ENCODE results near the gene OR7A5.
"Not testable (repeated sequence)": the region's sequence is repeated elsewhere in the genome, so short reads cannot be mapped to it uniquely, and the experiment has no call there.

Gene OR7A5

DNA sequence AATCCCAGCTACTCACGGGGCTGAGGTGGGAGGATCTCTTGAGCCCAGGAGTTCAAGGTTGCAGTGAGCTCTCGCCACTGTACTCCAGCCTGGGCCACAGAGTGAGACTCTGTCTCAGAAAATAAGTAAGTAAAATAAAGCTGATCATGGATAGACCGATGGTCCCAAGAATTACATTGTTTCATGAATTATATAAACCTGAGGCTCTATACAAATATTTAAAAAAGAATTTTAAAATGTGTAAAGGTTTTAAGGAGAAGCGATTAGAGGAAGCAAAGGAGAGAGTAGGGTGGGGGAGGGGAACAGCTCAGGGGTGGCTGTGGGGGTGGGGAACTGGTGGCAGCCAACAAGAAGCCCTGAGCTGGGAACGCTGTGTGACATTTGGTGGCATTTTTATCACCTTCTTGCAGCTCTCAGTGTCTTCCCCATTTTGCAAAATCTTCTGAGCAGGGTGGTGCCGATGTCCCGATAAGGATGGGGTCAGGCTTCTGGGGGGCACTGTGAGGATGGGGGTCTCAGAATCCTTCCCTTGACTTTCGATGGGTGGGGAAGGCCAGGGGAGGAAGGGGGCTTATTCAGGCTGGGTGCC, 51.5 kb downstream of the OR7A5 start:
- DNase-seq = not testable (repeated sequence)

DNA sequence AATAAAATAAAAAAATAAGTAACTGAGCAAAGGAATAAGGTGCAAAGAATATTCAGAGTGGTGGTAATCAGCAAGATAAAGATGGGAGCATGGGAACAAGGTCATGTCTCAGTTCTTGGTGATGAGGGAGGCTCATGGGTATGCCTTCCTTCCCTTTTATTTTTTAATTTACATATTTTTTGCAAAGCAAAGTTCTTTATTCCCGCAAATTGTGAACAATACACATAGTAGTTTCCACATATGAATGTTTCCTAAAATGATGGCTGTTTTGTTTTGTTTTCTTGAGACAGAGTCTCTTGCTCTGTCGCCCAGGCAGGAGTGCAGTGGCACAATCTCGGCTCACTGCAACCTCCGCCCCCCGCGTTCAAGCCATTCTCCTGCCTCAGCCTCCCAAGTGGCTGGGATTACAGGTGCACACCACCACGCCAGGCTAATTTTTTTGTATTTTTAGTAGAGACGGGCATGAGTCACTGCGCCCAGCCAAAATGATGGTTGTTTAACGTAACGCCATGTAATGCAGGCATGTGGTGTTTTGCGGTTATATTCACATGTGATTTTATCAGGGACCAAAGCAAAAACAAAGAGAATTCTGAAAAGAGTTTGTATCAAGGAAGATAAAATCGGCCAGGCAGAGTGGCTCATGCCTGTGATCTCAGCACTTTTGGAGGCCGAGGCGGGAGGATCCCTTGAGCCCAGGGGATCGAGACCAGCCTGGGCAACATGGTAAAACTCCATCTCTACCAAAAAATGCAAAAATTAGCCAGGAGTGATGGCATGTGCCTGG, 52.2 kb downstream of the OR7A5 start:
- DNase-seq = no peak

GRCh38 chr19:14781713-14782536, 53.1 kb downstream of the OR7A5 start:
- not testable (repeated sequence) for DNase-seq

- DNase-seq = not testable (repeated sequence)
Observed at GRCh38 chr19:14780622-14781225, 54.3 kb downstream of the OR7A5 start.

DNA sequence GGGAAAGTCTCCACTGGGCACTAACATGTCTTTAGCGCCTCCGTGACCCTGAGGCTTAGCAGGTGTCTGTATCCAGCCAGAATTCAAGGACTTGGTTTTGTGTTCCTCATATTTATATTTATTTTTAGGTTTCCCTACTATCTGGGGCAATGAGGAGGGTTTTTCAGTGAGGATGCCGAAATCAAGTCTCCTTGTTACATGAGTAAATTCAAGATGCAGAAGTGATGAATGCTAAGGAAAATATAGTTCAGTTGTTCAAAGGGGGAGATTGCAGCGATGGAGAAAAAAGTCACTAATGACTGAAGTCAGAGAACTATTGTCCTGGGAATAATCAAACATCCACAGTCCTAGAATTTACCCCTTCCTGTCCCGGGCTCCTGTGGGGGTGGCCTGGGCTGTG, 55.8 kb downstream of the OR7A5 start:
- no peak for DNase-seq

DNA sequence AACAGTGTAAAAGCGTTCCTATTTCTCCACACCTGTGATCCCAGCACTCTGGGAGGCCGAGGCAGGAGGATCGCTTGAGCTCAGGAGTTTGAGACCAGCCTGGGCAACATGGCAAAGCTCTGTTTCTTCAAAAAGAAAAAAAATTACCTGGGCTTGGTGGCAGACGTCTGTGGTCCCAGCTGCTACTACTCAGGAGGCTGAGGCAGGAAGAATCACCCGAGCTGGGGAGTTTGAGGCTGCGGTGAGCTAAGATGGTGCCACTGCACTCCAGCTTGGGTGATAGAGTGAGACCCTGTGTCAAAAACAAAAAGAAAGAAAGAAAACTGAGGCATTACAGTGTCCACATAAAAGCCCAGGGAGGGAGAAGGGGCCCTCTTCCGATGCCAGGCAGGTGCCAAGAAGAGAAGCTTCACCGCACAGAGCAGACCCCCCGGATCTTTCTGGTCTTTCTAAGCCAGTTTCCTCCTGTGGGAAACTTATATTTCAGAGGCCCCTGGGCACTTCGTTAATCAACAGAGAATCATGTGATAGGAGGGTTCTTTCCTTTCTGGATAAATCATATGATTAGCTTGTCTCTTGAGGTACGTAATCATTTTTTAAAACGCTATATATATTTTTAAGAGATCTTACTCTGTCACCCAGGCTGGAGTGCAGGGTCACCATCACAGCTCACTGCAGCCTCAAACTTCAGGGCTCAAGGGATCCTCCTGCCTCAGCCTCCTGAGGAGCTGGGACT, 56.7 kb downstream of the OR7A5 start, which contains the start of gene ADGRE2:
ADGRE2 (minus strand) TSS at position 451 of the 736 bp plus-strand sequence. CDS start 1,804 bp downstream, outside the sequence.
- DNase-seq = not testable (repeated sequence)

DNA sequence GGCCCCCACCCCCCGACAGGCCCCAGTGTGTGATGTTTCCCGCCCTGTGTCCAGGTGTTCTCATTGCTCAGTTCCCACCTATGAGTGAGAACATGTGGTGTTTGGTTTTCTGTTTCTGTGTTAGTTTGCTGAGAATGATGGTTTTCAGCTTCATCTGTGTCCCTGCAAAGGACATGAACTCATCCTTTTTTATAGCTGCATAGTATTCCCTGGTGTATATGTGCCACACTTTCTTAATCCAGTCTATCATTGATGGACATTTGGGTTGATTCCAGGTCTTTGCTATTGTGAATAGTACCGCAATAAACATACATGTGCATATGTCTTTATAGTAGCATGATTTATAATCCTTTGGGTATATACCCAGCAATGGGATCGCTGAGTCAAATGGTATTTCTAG, 57.3 kb downstream of the OR7A5 start:
- DNase-seq = not testable (repeated sequence)

Measured in stimulated activated CD4-positive, alpha-beta T cell treated with anti-CD3 and anti-CD28 coated beads, Interleukin-12 subunit alpha, Interleukin-12 subunit beta, amount 100 ng/mL, for 4 hours (primary cell).